HEK293 (cell line): ENCODE results near the gene UBXN1.

ENCODE experiments used
- CTCF ChIA-PET: fragments of 350-600 bp; formaldehyde crosslinking; extraction: SDS; loops from one replicate; lab custom pipeline; 2021; ENCODE audit warnings: antibody characterized with exemption; lab: Yijun Ruan, JAX
- POLR2A ChIA-PET: fragments of 300-600 bp; formaldehyde crosslinking; extraction: SDS; loops from one replicate; lab custom pipeline; 2020; ENCODE audit warnings: antibody characterized with exemption, inconsistent platforms; lab: Yijun Ruan, JAX
- H3K27ac ChIP-seq: fragments of 200-500 bp; sonication (Bioruptor generic); 2 replicates; pipeline ENCODE4 v1.5.1; 2014; ENCODE audit warnings: low read depth, low read length, control low read depth, inconsistent platforms; ENCODE audit errors: extremely low read depth
- H3K36me3 ChIP-seq, 2 experiments: fragments of 200-500 bp in 1 of 2; sonication (Bioruptor generic) in 1 of 2; 1 replicate in 1 of 2; 2 replicates in 1 of 2; pipeline ENCODE4 v1.5.1; 2014 to 2017; ENCODE audit warnings: inconsistent platforms in 2 of 2, low read length in 2 of 2; ENCODE audit not compliant: control insufficient read depth in 2 of 2, insufficient read depth in 1 of 2
- H3K4me1 ChIP-seq: fragments of 200-500 bp; sonication (Bioruptor generic); 2 replicates; pipeline ENCODE4 v1.5.1; 2014; ENCODE audit warnings: mild to moderate bottlenecking, low read length, inconsistent platforms; ENCODE audit not compliant: control insufficient read depth, insufficient read depth
- H3K4me3 ChIP-seq: 2 replicates; pipeline ENCODE4 v1.5.1; 2011; ENCODE audit warnings: low read depth, mild to moderate bottlenecking, control low read depth, low read length, moderate library complexity
- H3K9me3 ChIP-seq: fragments of 200-500 bp; sonication (Bioruptor generic); 2 replicates; pipeline ENCODE4 v1.5.1; 2014; ENCODE audit warnings: low read depth, low read length, inconsistent platforms; ENCODE audit not compliant: control insufficient read depth, insufficient read depth
- EGR2 ChIP-seq: fragments of 450-650 bp; formaldehyde crosslinking; IDR thresholded peaks from 2 replicates; pipeline ENCODE4 v1.5.1; 2016; ENCODE audit warnings: low read depth, missing biosample characterization, missing genetic modification characterization
- GLIS2 ChIP-seq: fragments of 450-650 bp; formaldehyde crosslinking; IDR thresholded peaks from 2 replicates; pipeline ENCODE4 v1.5.1; 2016; ENCODE audit warnings: missing biosample characterization, missing genetic modification characterization
- KLF1 ChIP-seq: fragments of 450-650 bp; formaldehyde crosslinking; IDR thresholded peaks from 2 replicates; pipeline ENCODE4 v1.5.1; 2016; ENCODE audit warnings: missing biosample characterization, missing genetic modification characterization
- KLF16 ChIP-seq: fragments of 450-650 bp; formaldehyde crosslinking; IDR thresholded peaks from 2 replicates; pipeline ENCODE4 v1.5.1; 2017; ENCODE audit warnings: missing biosample characterization, missing genetic modification characterization
- KLF17 ChIP-seq: fragments of 450-650 bp; formaldehyde crosslinking; IDR thresholded peaks from 2 replicates; pipeline ENCODE4 v1.5.1; 2016; ENCODE audit warnings: missing biosample characterization, missing genetic modification characterization
- SETDB1 ChIP-seq: IDR thresholded peaks from one replicate; pipeline ENCODE4 v1.6.1; 2017; ENCODE audit warnings: mild to moderate bottlenecking, low read length, moderate library complexity, mixed read lengths; ENCODE audit not compliant: insufficient read length
- SP2 ChIP-seq: fragments of 450-650 bp; formaldehyde crosslinking; IDR thresholded peaks from 2 replicates; pipeline ENCODE4 v1.5.1; 2016; ENCODE audit warnings: missing biosample characterization, missing genetic modification characterization
- TCF7L2 ChIP-seq: IDR thresholded peaks from 2 replicates; pipeline ENCODE4 v1.6.1; 2011; ENCODE audit warnings: low read depth, mild to moderate bottlenecking, inconsistent platforms, low read length, moderate library complexity, borderline replicate concordance
- YY1 ChIP-seq: fragments of 450-650 bp; formaldehyde crosslinking; IDR thresholded peaks from 2 replicates; pipeline ENCODE4 v1.5.1; 2018; ENCODE audit warnings: missing biosample characterization, missing genetic modification characterization
- YY2 ChIP-seq: fragments of 450-650 bp; formaldehyde crosslinking; IDR thresholded peaks from 2 replicates; pipeline ENCODE4 v1.5.1; 2016; ENCODE audit warnings: missing biosample characterization, missing genetic modification characterization
- ZBTB20 ChIP-seq: fragments of 450-650 bp; formaldehyde crosslinking; IDR thresholded peaks from 2 replicates; pipeline ENCODE4 v1.5.1; 2016; ENCODE audit warnings: missing biosample characterization, missing genetic modification characterization
- ZBTB48 ChIP-seq: fragments of 450-650 bp; formaldehyde crosslinking; IDR thresholded peaks from 2 replicates; pipeline ENCODE4 v1.5.1; 2016; ENCODE audit warnings: missing biosample characterization, missing genetic modification characterization
- ZBTB8A ChIP-seq: fragments of 450-650 bp; formaldehyde crosslinking; IDR thresholded peaks from 2 replicates; pipeline ENCODE4 v1.5.1; 2016; ENCODE audit warnings: missing biosample characterization, missing genetic modification characterization
- ZFHX2 ChIP-seq: fragments of 450-650 bp; formaldehyde crosslinking; conservative IDR thresholded peaks from 2 replicates; pipeline ENCODE4 v1.5.1; 2016; ENCODE audit warnings: missing biosample characterization, missing genetic modification characterization
- ZNF16 ChIP-seq: fragments of 450-650 bp; formaldehyde crosslinking; IDR thresholded peaks from 2 replicates; pipeline ENCODE4 v1.5.1; 2016; ENCODE audit warnings: low read depth, missing biosample characterization, missing genetic modification characterization
- ZNF24 ChIP-seq: fragments of 450-650 bp; formaldehyde crosslinking; IDR thresholded peaks from 2 replicates; pipeline ENCODE4 v1.5.1; 2016; ENCODE audit warnings: missing biosample characterization, missing genetic modification characterization
- ZNF302 ChIP-seq: fragments of 450-650 bp; formaldehyde crosslinking; IDR thresholded peaks from 2 replicates; pipeline ENCODE4 v1.5.1; 2016; ENCODE audit warnings: missing biosample characterization, missing genetic modification characterization, low read depth
- ZNF311 ChIP-seq: fragments of 450-650 bp; formaldehyde crosslinking; IDR thresholded peaks from 2 replicates; pipeline ENCODE4 v1.5.1; 2017; ENCODE audit warnings: missing biosample characterization, missing genetic modification characterization, borderline replicate concordance
- ZNF324 ChIP-seq: fragments of 450-650 bp; formaldehyde crosslinking; IDR thresholded peaks from 2 replicates; pipeline ENCODE4 v1.5.1; 2016; ENCODE audit warnings: missing biosample characterization, missing genetic modification characterization
- ZNF335 ChIP-seq: fragments of 450-650 bp; formaldehyde crosslinking; conservative IDR thresholded peaks from 2 replicates; pipeline ENCODE4 v1.5.1; 2016; ENCODE audit warnings: missing biosample characterization, missing genetic modification characterization
- ZNF341 ChIP-seq: fragments of 450-650 bp; formaldehyde crosslinking; IDR thresholded peaks from 2 replicates; pipeline ENCODE4; 2016; ENCODE audit warnings: low read depth, missing biosample characterization, missing genetic modification characterization
- ZNF350 ChIP-seq: fragments of 450-650 bp; formaldehyde crosslinking; IDR thresholded peaks from 2 replicates; pipeline ENCODE4 v1.5.0; 2017; ENCODE audit warnings: missing biosample characterization, mild to moderate bottlenecking, missing genetic modification characterization
- ZNF610 ChIP-seq: fragments of 450-650 bp; formaldehyde crosslinking; IDR thresholded peaks from 2 replicates; pipeline ENCODE4 v1.5.1; 2016; ENCODE audit warnings: missing biosample characterization, missing genetic modification characterization, borderline replicate concordance
- ZNF629 ChIP-seq: fragments of 450-650 bp; formaldehyde crosslinking; IDR thresholded peaks from 2 replicates; pipeline ENCODE4 v1.5.1; 2017; ENCODE audit warnings: missing biosample characterization, missing genetic modification characterization
- ZNF660 ChIP-seq: fragments of 450-650 bp; IDR thresholded peaks from 2 replicates; pipeline ENCODE4 v1.5.1; 2018; ENCODE audit warnings: missing biosample characterization, mild to moderate bottlenecking, missing genetic modification characterization
- ZNF707 ChIP-seq: fragments of 450-650 bp; formaldehyde crosslinking; IDR thresholded peaks from 2 replicates; pipeline ENCODE4 v1.5.1; 2016; ENCODE audit warnings: missing biosample characterization, missing genetic modification characterization
- ZSCAN30 ChIP-seq: fragments of 450-650 bp; IDR thresholded peaks from 2 replicates; pipeline ENCODE4 v1.5.1; 2018; ENCODE audit warnings: missing biosample characterization, mild to moderate bottlenecking, missing genetic modification characterization, moderate library complexity
- ZXDB ChIP-seq: fragments of 450-650 bp; formaldehyde crosslinking; IDR thresholded peaks from 2 replicates; pipeline ENCODE4 v1.5.1; 2016; ENCODE audit warnings: missing biosample characterization, missing genetic modification characterization
- TF ChIP-seq, protein P1 (sequence below): fragments of 450-650 bp; formaldehyde crosslinking; conservative IDR thresholded peaks from 2 replicates; pipeline ENCODE4 v1.5.1; 2016; ENCODE audit warnings: low read depth, missing biosample characterization, missing genetic modification characterization
- TF ChIP-seq, protein P2 (sequence below): fragments of 450-650 bp; formaldehyde crosslinking; IDR thresholded peaks from 2 replicates; pipeline ENCODE4 v1.5.1; 2016; ENCODE audit warnings: missing biosample characterization, missing genetic modification characterization
- TF ChIP-seq, protein P3 (sequence below): fragments of 450-650 bp; formaldehyde crosslinking; IDR thresholded peaks from 2 replicates; pipeline ENCODE4 v1.5.1; 2016; ENCODE audit warnings: missing biosample characterization, missing genetic modification characterization

Gene UBXN1

GRCh38 chr11:62671608-62672389, 7.1 kb downstream of the UBXN1 start, which contains the start of the genes LBHD1 and UQCC3:
Gene LBHD1 (minus strand): TSS chr11:62672267. CDS start chr11:62670031, 2,236 bp downstream.
Gene UQCC3 (plus strand): TSS chr11:62671673. CDS start chr11:62671746, 73 bp downstream.
- Histone ChIP-seq H3K4me3 (peak within 1 kb of the TSS; percentile 84), H3K9me3 (no peaks in the 10 kb centered on the region), H3K36me3 (peaks cover 3 to 46% of the 10 kb centered on the region in 2 experiments; a peak in 2 of 3 replicates), H3K4me1 (no peaks in the 10 kb centered on the region), H3K27ac (peak within 1 kb of the TSS; percentile 65)
- ChIA-PET CTCF (interaction anchor here (0.6 to 2.4 kb wide), 7 partner anchors 9 to 1658 kb away, joined by 3 to 8 read pairs (median 3); partner anchors contain the start of gene TRMT112), POLR2A (interaction anchor here (0.6 to 7.2 kb wide), 44 partner anchors 8 to 216 kb away, joined by 3 to 72 read pairs (median 7); partner anchors contain the start of genes AHNAK, B3GAT3, BSCL2 and C11orf98)
- TF ChIP-seq TCF7L2 (no peak), ZNF24 (tag by site-specific recombination) (no peak), ZBTB8A (tag by site-specific recombination) (peak; percentile 56), ZXDB (tag by site-specific recombination) (peak; percentile 86), ZNF16 (tag by site-specific recombination) (no peak), ZNF302 (tag by site-specific recombination) (no peak), ZNF341 (tag by site-specific recombination) (peak; percentile 77), KLF17 (tag by site-specific recombination) (peak; percentile 13; the same call in 1 of the 2 replicates), ZNF707 (no peak), KLF1 (no peak; the same call in 1 of the 2 replicates), YY2 (tag by site-specific recombination) (peak; percentile 51; the same call in 1 of the 2 replicates), ZFHX2 (peak; percentile 83), ZSCAN30 (tag by site-specific recombination) (peak; percentile 58; the same call in 1 of the 2 replicates), ZNF610 (tag by site-specific recombination) (peak; percentile 77; the same call in 1 of the 2 replicates), EGR2 (tag by site-specific recombination) (peak; percentile 82), SP2 (tag by site-specific recombination) (peak; percentile 61), ZNF335 (tag by site-specific recombination) (peak; percentile 93), ZBTB20 (tag by site-specific recombination) (peak; percentile 70), ZBTB48 (peak; percentile 9; the same call in 1 of the 2 replicates), SETDB1 (no peak), ZNF350 (tag by site-specific recombination) (no peak), ZNF311 (tag by site-specific recombination) (no peak), ZNF629 (tag by site-specific recombination) (peak; percentile 50; the same call in 1 of the 2 replicates), GLIS2 (peak; percentile 84), YY1 (peak; percentile 66), ZNF324 (peak; percentile 52; the same call in 1 of the 2 replicates), ZNF660 (tag by site-specific recombination) (peak; percentile 84), KLF16 (no peak)
- TF ChIP-seq, protein P1, sequence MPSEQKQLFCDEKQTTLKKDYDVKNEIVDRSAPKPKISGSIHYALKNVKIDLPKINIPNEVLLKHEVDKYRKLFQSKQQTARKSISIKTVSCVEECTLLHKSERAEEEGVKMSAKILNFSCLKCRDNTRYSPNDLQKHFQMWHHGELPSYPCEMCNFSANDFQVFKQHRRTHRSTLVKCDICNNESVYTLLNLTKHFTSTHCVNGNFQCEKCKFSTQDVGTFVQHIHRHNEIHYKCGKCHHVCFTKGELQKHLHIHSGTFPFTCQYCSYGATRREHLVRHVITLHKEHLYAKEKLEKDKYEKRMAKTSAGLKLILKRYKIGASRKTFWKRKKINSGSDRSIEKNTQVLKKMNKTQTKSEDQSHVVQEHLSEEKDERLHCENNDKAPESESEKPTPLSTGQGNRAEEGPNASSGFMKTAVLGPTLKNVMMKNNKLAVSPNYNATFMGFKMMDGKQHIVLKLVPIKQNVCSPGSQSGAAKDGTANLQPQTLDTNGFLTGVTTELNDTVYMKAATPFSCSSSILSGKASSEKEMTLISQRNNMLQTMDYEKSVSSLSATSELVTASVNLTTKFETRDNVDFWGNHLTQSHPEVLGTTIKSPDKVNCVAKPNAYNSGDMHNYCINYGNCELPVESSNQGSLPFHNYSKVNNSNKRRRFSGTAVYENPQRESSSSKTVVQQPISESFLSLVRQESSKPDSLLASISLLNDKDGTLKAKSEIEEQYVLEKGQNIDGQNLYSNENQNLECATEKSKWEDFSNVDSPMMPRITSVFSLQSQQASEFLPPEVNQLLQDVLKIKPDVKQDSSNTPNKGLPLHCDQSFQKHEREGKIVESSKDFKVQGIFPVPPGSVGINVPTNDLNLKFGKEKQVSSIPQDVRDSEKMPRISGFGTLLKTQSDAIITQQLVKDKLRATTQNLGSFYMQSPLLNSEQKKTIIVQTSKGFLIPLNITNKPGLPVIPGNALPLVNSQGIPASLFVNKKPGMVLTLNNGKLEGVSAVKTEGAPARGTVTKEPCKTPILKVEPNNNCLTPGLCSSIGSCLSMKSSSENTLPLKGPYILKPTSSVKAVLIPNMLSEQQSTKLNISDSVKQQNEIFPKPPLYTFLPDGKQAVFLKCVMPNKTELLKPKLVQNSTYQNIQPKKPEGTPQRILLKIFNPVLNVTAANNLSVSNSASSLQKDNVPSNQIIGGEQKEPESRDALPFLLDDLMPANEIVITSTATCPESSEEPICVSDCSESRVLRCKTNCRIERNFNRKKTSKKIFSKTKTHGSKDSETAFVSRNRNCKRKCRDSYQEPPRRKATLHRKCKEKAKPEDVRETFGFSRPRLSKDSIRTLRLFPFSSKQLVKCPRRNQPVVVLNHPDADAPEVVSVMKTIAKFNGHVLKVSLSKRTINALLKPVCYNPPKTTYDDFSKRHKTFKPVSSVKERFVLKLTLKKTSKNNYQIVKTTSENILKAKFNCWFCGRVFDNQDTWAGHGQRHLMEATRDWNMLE = 0 out of 2 replicates have a peak, but pooled peaks have one; percentile 33
- TF ChIP-seq, protein P2, sequence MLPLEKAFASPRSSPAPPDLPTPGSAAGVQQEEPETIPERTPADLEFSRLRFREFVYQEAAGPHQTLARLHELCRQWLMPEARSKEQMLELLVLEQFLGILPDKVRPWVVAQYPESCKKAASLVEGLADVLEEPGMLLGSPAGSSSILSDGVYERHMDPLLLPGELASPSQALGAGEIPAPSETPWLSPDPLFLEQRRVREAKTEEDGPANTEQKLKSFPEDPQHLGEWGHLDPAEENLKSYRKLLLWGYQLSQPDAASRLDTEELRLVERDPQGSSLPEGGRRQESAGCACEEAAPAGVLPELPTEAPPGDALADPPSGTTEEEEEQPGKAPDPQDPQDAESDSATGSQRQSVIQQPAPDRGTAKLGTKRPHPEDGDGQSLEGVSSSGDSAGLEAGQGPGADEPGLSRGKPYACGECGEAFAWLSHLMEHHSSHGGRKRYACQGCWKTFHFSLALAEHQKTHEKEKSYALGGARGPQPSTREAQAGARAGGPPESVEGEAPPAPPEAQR (tag by site-specific recombination) = no peak
- TF ChIP-seq, protein P3, sequence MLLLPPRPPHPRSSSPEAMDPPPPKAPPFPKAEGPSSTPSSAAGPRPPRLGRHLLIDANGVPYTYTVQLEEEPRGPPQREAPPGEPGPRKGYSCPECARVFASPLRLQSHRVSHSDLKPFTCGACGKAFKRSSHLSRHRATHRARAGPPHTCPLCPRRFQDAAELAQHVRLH (tag by site-specific recombination) = peak; percentile 95
